Cardiac fibroblast (primary cell): ENCODE data around the gene TLE4.

Experiments
- DNase-seq, 2 donors: peaks; one replicate each; pipeline versions ENCODE4 v3.0.0 to v3.0.0-alpha.2; 2010; ENCODE audit warnings: low read depth in 2 of 2
- H3K4me3 ChIP-seq, 2 donors: replicated peaks in 1 of 2; 1 replicate in 1 of 2; 2 replicates in 1 of 2; pipeline ENCODE4 v1.5.1; 2011; ENCODE audit warnings: low read depth in 2 of 2, low read length in 2 of 2, mild to moderate bottlenecking in 2 of 2, moderate library complexity in 1 of 2
- CTCF ChIP-seq: IDR thresholded peaks from one replicate; pipeline ENCODE4 v1.5.1; 2011; ENCODE audit warnings: low read depth, mild to moderate bottlenecking, low read length, inconsistent platforms

TLE4 gene

GRCh38 chr9:79572032-79572607 is 355 bp downstream of the TLE4 start:
- no peak for TF ChIP-seq CTCF

DNA sequence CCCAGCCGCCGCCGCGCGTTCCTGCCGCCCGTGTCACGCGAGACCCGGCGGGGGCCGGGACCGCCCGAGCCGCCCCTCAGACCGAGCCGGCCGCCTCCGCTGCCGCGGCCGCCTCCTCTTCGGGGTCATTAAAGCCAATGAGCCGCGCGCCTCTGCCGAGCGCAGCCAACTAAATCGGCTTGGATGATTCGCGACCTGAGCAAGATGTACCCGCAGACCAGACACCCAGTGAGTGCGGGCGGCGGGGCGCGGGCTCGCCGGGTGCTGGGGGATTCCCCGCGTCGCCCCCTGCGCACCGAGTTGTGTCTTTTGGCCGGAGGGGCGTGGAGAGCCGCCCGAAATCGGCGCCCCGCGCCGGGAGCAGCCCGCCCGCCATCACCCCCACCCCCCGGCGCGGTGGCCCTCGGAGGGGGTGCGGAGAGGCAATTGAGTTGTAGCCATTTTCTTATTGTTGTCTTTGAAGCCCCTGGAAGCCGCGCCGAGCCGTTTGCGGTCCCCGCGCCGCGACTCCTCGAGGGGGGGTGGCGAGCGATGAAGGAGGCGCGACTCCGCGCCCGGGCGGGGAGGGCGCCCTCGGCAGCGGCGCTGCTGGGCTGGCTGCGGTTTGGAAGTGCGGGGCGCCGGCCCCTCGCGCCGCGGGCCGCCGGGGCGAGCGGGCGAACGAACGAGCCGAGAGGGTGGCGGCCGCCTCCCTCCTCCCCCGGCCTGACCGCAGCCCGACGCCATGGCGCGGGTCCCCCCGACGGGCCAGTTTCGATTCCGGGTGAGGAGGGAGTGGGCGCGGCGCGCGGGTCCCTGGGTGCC is 1.0 kb downstream of the TLE4 start:
- peak in 1 of 2 donors; percentile 55 for DNase-seq
- H3K4me3 ChIP-seq = peak overlapping the region; percentile 68 to 74
- TF ChIP-seq CTCF = no peak

More at GRCh38 chr9:79572032-79572607, 355 bp downstream of the TLE4 start:
- peak in 1 of 2 donors; percentile 48 for DNase-seq
- H3K4me3 ChIP-seq = peak overlapping the region; percentile 55 to 74

DNA sequence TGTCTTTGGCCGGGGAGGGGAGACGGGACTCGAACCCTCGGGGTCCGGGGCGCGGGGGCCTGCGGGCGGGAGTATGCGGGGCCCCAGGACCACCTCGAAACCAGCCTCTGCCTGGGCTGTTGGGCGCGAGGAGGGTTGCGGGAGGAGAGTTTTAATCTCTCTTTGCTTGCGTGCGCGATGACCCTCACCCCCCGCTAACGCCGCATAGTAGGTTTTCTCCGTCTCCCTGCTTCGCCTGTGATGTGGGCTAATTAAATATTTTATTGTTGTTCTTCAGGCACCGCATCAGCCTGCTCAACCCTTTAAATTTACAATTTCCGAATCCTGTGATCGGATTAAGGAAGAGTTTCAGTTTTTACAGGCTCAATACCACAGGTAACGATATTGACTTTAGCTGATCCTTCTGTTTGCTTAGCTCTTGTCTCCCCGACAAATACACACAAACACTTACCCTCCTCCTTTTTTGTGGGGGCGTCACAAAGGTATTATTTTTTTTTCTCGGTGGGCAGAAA is 1.7 kb downstream of the TLE4 start:
- no peak for TF ChIP-seq CTCF
- peak in 1 of 2 donors; percentile 7 for DNase-seq
- H3K4me3 ChIP-seq = peak overlapping the region; percentile 68 to 74

DNA sequence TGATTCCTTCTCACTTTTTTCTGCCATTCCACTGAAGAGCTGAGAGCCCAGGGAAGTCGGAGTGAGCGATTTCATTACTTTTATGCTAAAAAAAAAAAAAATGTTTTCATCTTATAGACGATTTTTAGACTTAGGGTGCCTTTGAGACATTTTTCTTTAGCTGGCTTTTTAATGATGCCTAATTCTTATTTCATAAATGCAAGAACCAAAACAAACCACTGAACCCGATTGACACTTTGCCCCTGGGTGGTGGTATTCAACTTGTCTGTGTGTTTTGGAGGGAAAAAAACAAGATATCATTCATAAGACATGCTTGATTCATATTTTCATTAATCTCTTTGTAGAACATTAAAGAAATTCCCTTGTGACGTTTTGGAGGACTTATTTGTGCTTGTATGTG is 2.4 kb downstream of the TLE4 start:
- no peak for TF ChIP-seq CTCF
- peak overlapping the region; percentile 68 to 74 for H3K4me3 ChIP-seq
- no peak for DNase-seq

GRCh38 chr9:79574781-79575180 is 3.0 kb downstream of the TLE4 start:
- TF ChIP-seq CTCF = no peak
- DNase-seq = peak; percentile 13 to 42
- H3K4me3 ChIP-seq = peak overlapping the region in 1 of 2 donors; percentile 74

- no peak overlapping the region for H3K4me3 ChIP-seq
- peak in 1 of 2 donors; percentile 10 for DNase-seq
- TF ChIP-seq CTCF = no peak
Observed at GRCh38 chr9:79575547-79575946, 3.8 kb downstream of the TLE4 start.
